A204.1 (cell line): Measurements from ENCODE around the gene PRCP.
"Not testable (repeated sequence)": the region's sequence is repeated elsewhere in the genome, so short reads cannot be mapped to it uniquely, and the experiment has no call there.

Source experiments
- FAIRE-seq: peaks from 2 replicates; lab custom pipeline; 2012; peaks lifted over from hg19 to GRCh38; lab: Jason Lieb, UNC

PRCP gene

GRCh38 chr11:82900277-82901164 lies at the start of gene PRCP:
PRCP (minus strand) TSS chr11:82900430; CDS start chr11:82900402, 28 bp downstream.
- peak; percentile 76 for FAIRE-seq

- FAIRE-seq, result no peak
These were observed 49.1 kb upstream of the PRCP start for GRCh38 chr11:82949352-82949751.

- FAIRE-seq, result no peak
These were observed 45.5 kb upstream of the PRCP start for GRCh38 chr11:82945682-82946081.

- not testable (repeated sequence) for FAIRE-seq
These were observed 44.8 kb upstream of the PRCP start for GRCh38 chr11:82945041-82945440.

- FAIRE-seq, result no peak
These were observed 44.0 kb upstream of the PRCP start for GRCh38 chr11:82944198-82944597.

GRCh38 chr11:82943430-82943829 lies 43.2 kb upstream of the PRCP start:
- not testable (repeated sequence) for FAIRE-seq

- no peak for FAIRE-seq
These were observed 42.1 kb upstream of the PRCP start for GRCh38 chr11:82942376-82942775.

- FAIRE-seq, result no peak
These were observed 39.2 kb upstream of the PRCP start for GRCh38 chr11:82939456-82939855.

- no peak for FAIRE-seq
These were observed 37.3 kb upstream of the PRCP start for GRCh38 chr11:82937554-82937953.

- FAIRE-seq, result no peak
These were observed 36.0 kb upstream of the PRCP start for GRCh38 chr11:82936261-82936660.

GRCh38 chr11:82932564-82932963 lies 32.3 kb upstream of the PRCP start:
- FAIRE-seq, result no peak

GRCh38 chr11:82930734-82931133 lies 30.5 kb upstream of the PRCP start:
- no peak for FAIRE-seq

- FAIRE-seq, result no peak
These were observed 30.0 kb upstream of the PRCP start for GRCh38 chr11:82930229-82930628.

- no peak for FAIRE-seq
These were observed 28.9 kb upstream of the PRCP start for GRCh38 chr11:82929121-82929520.

GRCh38 chr11:82927264-82927880 lies 27.1 kb upstream of the PRCP start:
- FAIRE-seq, result peak; percentile 93

GRCh38 chr11:82924522-82925224 lies 24.4 kb upstream of the PRCP start:
- no peak for FAIRE-seq

- not testable (repeated sequence) for FAIRE-seq
These were observed 22.4 kb upstream of the PRCP start for GRCh38 chr11:82922396-82923173.

- FAIRE-seq, result not testable (repeated sequence)
These were observed 20.0 kb upstream of the PRCP start for GRCh38 chr11:82920227-82920626.

- FAIRE-seq, result not testable (repeated sequence)
These were observed 19.6 kb upstream of the PRCP start for GRCh38 chr11:82919786-82920185.

- no peak for FAIRE-seq
These were observed 8.9 kb upstream of the PRCP start for GRCh38 chr11:82909015-82909640.

GRCh38 chr11:82908311-82908710 lies 8.1 kb upstream of the PRCP start:
- FAIRE-seq, result no peak

GRCh38 chr11:82907371-82907770 lies 7.1 kb upstream of the PRCP start:
- FAIRE-seq, result no peak
